ENCODE results near the gene ACIN1. TPM values are rescaled to one million over a fixed set of nuclear protein-coding genes. Genes with fewer than 3 reads are reported as not detected.

ACIN1 gene
- total and polyA plus RNA-seq, 12 donors, result 73.1 to 431 (median 133) TPM

GRCh38 chr14:23021889-23022442, 73.0 kb downstream of the ACIN1 start:
- Histone ChIP-seq H3K4me3 (no peak overlapping the region), H3K27me3 (no peaks in the 10 kb centered on the region), H3K36me3 (replicated peaks in 1 of 2) (peaks cover 0 to 19% of the 10 kb centered on the region in 2 donors), H3K4me1 (replicated peaks in 1 of 2) (no peaks in the 10 kb centered on the region), H3K9me3 (replicated peaks in 1 of 3) (no peaks in the 10 kb centered on the region), H3K27ac (no peak overlapping the region)
- WGBS, 4 donors, result 56 to 68% (median 59%) methylated on average over 7 of the region's 7 CpGs
- TF ChIP-seq CTCF (IDR thresholded peaks at IDR 0.05) (no peak), POLR2A (IDR thresholded peaks at IDR 0.05) (no peak)
- no peak for DNase-seq
- intact Hi-C loops (cut with DNase I), result no loop called here

DNA sequence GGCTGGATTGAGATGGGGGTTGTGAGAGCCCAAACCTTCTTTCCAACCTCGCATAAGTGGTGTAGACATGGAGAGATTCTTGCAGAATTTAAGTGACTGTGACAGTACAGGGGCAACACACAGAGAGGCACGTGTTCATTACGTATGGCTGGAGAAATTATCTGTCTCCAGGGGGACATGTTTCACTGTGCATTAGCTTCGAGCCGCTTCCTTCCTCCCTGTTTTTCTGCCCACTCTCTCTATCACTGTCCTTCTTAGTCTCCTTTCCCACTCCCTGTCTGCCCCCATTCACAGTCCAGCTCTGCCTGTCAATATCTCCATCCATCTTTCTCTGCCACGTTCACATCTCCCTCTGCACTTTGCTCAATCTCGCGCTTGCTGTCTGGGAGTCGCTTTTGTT, 73.5 kb downstream of the ACIN1 start:
- WGBS, 4 donors, result 67 to 84% (median 75%) methylated on average over 9 of the region's 9 CpGs
- Histone ChIP-seq H3K36me3 (replicated peaks in 1 of 2) (peaks cover 0 to 16% of the 10 kb centered on the region in 2 donors), H3K27ac (no peak overlapping the region), H3K27me3 (no peaks in the 10 kb centered on the region), H3K9me3 (replicated peaks in 1 of 3) (no peaks in the 10 kb centered on the region), H3K4me3 (no peak overlapping the region), H3K4me1 (replicated peaks in 1 of 2) (no peaks in the 10 kb centered on the region)
- DNase-seq, result no peak
- intact Hi-C loops (cut with DNase I), result no loop called here
- no peak for TF ChIP-seq CTCF (IDR thresholded peaks at IDR 0.05)
- no peak for TF ChIP-seq POLR2A (IDR thresholded peaks at IDR 0.05)

- no peaks in the 10 kb centered on the region for H3K27me3 ChIP-seq
- no peak overlapping the region for H3K27ac ChIP-seq
- intact Hi-C loops (cut with DNase I), result no loop called here
- 91 to 96% (median 95%) methylated on average over 7 of the region's 7 CpGs for WGBS, 4 donors
- no peak for DNase-seq
- TF ChIP-seq POLR2A (IDR thresholded peaks at IDR 0.05) (no peak), CTCF (IDR thresholded peaks at IDR 0.05) (no peak)
- H3K4me1 ChIP-seq (replicated peaks in 1 of 2), result no peaks in the 10 kb centered on the region
- peaks cover 0 to 7% of the 10 kb centered on the region in 2 donors for H3K36me3 ChIP-seq (replicated peaks in 1 of 2)
- H3K9me3 ChIP-seq (replicated peaks in 1 of 3), result no peaks in the 10 kb centered on the region
- no peak overlapping the region for H3K4me3 ChIP-seq
These were observed 74.5 kb downstream of the ACIN1 start for GRCh38 chr14:23020143-23021128.

DNA sequence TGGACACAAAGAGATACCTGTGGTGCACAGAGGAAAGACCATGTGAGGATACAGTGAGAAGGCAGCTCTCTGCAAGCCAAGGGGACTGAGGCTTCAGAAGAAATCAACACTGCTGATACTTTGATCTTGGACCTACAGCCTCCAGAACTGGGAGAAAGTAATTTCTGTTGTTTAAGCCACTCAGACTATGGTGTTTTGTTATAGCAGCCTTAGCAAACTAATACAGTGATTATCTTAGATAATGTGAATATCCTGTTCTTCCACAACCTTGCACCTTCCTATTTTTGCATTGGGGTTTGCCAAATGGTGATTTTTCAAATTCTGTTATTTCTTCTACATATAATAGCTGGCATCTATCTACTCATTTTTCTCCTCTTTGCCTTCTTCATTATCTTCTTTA, 76.8 kb downstream of the ACIN1 start:
- H3K9me3 ChIP-seq (replicated peaks in 1 of 3), result no peaks in the 10 kb centered on the region
- no peaks in the 10 kb centered on the region for H3K36me3 ChIP-seq (replicated peaks in 1 of 2)
- H3K4me1 ChIP-seq (replicated peaks in 1 of 2), result no peaks in the 10 kb centered on the region
- intact Hi-C loops (cut with DNase I), result no loop called here
- H3K27ac ChIP-seq, result no peak overlapping the region
- no peak for DNase-seq
- TF ChIP-seq POLR2A (IDR thresholded peaks at IDR 0.05) (no peak), CTCF (IDR thresholded peaks at IDR 0.05) (no peak)
- H3K4me3 ChIP-seq, result no peak overlapping the region
- no peaks in the 10 kb centered on the region for H3K27me3 ChIP-seq
